D721Med (cell line): Measurements from ENCODE around the gene PDE4B.
A peak's percentile ranks its signal among the peaks of the same experiment; 100 is the strongest.

Experiments used
- DNase-seq: peaks from one replicate; pipeline ENCODE4 v3.0.0; 2011; ENCODE audit warnings: low spot score; ENCODE audit not compliant: insufficient read length
- FAIRE-seq: peaks from 2 replicates; lab custom pipeline; 2011; peaks lifted over from hg19 to GRCh38; lab: Jason Lieb, UNC
- TF ChIP-seq, protein P1 (sequence below): IDR thresholded peaks from 2 replicates; pipeline ENCODE4 v1.5.1; 2012; ENCODE audit warnings: mild to moderate bottlenecking, control low read depth; ENCODE audit not compliant: insufficient read depth; ENCODE audit errors: missing control alignments

Gene PDE4B

DNA sequence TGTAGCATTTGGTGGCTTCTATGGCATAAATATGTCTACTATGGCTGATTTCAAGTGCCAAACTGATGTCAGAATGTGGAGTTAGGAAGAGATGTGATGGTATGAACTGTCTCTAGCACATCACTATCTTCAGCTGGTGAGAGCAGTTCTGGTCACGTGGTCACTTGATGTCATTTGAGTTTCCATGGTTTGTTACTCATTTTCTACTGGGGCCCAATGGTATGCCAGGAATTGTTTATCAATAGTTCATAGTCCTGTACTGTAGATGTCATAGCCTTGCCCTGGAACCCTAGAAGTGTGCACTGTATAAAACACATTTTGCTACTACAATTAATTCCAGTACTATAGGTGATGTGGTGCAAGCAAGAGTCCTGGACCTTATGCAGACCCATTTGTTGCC is 153.7 kb downstream of the PDE4B start:
- FAIRE-seq (no peak), DNase-seq (no peak)
- TF ChIP-seq, protein P1, sequence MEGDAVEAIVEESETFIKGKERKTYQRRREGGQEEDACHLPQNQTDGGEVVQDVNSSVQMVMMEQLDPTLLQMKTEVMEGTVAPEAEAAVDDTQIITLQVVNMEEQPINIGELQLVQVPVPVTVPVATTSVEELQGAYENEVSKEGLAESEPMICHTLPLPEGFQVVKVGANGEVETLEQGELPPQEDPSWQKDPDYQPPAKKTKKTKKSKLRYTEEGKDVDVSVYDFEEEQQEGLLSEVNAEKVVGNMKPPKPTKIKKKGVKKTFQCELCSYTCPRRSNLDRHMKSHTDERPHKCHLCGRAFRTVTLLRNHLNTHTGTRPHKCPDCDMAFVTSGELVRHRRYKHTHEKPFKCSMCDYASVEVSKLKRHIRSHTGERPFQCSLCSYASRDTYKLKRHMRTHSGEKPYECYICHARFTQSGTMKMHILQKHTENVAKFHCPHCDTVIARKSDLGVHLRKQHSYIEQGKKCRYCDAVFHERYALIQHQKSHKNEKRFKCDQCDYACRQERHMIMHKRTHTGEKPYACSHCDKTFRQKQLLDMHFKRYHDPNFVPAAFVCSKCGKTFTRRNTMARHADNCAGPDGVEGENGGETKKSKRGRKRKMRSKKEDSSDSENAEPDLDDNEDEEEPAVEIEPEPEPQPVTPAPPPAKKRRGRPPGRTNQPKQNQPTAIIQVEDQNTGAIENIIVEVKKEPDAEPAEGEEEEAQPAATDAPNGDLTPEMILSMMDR = no peak

- DNase-seq (no peak), FAIRE-seq (no peak)
- TF ChIP-seq, protein P1 = no peak
Observed at GRCh38 chr1:65946960-65947359, 154.3 kb downstream of the PDE4B start.

DNA sequence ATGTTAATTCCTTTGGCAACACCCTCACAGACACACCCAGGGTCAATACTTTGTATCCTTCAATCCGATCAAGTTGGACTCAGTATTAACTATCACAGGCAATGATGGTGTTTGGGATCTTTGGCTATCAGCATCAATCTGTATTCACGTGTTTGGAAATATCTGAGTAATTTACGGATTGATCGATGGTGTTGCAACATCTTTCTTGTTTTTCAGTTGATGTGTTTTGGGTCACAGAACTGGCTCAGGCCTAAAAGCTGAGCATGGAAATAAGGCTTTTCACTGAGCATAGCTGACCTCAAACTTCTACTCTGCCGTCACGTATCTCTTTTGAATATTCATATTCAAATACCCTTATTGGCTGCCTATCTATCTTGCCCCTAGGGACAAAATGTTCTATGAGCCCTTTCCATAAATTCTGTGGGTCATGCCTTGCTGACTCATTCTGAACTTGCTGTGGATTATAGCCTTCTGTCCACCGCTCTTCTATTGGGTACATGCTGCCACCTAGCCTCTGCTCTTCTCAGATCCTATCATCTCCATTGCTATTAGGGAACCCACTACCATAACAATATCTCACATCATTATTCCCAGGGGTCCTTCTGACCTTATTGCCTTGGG is 156.0 kb downstream of the PDE4B start:
- no peak for DNase-seq

DNA sequence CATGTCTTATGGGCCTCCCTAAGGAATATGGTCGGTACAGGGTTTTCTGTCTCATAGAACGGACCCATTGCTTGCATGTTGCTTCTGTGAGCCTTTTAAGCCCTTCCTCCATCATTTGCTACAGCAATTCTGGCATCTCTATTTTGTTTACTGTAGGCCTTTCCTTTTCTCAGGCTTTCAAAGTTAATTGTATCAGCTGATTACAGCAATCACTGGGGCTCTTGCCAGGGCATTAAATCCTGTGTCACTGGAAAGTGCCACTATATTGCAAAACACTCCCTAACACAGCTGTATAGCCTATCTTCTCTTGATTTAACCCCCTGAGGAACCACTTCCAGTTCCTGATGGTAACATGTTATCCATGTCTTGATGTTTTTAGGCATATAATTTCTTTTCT is 156.5 kb downstream of the PDE4B start:
- TF ChIP-seq, protein P1 = no peak
- FAIRE-seq (no peak), DNase-seq (no peak)

More for the DNA sequence above, 156.0 kb downstream of the PDE4B start:
- FAIRE-seq = no peak
- TF ChIP-seq, protein P1 = peak; percentile 37

DNA sequence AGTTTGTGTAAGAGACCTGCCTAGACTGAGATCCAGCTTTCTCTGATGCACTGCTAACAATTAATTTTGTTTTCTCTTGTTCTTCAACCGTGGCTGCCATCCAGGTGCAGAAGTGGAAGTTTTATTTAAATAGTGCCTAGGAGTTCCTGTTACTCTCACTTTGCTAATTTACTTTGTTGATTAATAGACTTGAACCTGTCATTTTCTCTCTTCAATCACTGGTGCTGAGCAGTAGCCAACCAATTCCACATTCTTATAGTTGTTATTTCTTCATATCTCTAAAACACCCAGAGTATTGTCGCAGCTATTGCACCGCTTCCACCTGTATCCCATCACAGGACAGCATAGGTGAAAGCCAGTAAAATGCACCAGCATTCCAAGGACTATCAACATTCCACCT is 157.2 kb downstream of the PDE4B start:
- TF ChIP-seq, protein P1 = no peak
- no peak for FAIRE-seq
- DNase-seq = no peak

- TF ChIP-seq, protein P1 = no peak
- FAIRE-seq = no peak
- no peak for DNase-seq
Observed at GRCh38 chr1:65952696-65953095, 160.0 kb downstream of the PDE4B start.

GRCh38 chr1:65953170-65953569 is 160.5 kb downstream of the PDE4B start:
- DNase-seq (no peak), FAIRE-seq (no peak)
- TF ChIP-seq, protein P1 = no peak
